Measurements from ENCODE around the gene NBEAL2.

DNA sequence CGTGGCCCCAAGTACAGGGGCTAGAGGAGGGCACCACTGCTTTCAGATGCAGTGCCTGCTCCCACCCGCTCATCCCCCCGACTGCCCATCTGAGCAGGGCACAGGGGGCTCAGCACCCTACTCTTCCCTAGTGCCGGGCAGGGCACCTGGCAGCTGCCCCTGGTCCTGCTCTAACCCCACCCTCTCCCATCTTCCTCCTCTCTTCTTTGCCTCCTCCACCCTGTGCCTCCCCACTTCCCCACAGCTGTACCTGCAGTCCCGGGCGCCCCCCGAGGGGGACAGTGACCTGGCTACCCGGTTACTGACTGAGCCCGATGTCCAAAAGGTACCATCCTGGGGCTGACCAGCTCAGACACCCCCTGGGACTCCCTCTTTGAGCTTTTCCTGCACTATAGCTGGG lies 12.8 kb downstream of the NBEAL2 start:
- TF ChIP-seq, protein P1, sequence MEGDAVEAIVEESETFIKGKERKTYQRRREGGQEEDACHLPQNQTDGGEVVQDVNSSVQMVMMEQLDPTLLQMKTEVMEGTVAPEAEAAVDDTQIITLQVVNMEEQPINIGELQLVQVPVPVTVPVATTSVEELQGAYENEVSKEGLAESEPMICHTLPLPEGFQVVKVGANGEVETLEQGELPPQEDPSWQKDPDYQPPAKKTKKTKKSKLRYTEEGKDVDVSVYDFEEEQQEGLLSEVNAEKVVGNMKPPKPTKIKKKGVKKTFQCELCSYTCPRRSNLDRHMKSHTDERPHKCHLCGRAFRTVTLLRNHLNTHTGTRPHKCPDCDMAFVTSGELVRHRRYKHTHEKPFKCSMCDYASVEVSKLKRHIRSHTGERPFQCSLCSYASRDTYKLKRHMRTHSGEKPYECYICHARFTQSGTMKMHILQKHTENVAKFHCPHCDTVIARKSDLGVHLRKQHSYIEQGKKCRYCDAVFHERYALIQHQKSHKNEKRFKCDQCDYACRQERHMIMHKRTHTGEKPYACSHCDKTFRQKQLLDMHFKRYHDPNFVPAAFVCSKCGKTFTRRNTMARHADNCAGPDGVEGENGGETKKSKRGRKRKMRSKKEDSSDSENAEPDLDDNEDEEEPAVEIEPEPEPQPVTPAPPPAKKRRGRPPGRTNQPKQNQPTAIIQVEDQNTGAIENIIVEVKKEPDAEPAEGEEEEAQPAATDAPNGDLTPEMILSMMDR (IDR thresholded peaks at IDR 0.05; ENCODE audit: insufficient read depth, low read length, poor library complexity, severe bottlenecking), result no peak
- no peak for TF ChIP-seq EZH2phosphoT487 (conservative IDR thresholded peaks at IDR 0.05; ENCODE audit: low read length)

All from SU-DHL-6 (cell line).